Jurkat, Clone E6-1 (cell line): ENCODE results near the gene GSG1L.

Experiments
- DNase-seq: peaks from one replicate; pipeline ENCODE4 v3.0.0-alpha.2; 2011; ENCODE audit warnings: low read depth, low spot score
- H3K4me3 ChIP-seq: 2 replicates; pipeline ENCODE4 v1.5.1; 2011; ENCODE audit warnings: mild to moderate bottlenecking, low read length, control low read depth, moderate library complexity

Gene GSG1L

DNA sequence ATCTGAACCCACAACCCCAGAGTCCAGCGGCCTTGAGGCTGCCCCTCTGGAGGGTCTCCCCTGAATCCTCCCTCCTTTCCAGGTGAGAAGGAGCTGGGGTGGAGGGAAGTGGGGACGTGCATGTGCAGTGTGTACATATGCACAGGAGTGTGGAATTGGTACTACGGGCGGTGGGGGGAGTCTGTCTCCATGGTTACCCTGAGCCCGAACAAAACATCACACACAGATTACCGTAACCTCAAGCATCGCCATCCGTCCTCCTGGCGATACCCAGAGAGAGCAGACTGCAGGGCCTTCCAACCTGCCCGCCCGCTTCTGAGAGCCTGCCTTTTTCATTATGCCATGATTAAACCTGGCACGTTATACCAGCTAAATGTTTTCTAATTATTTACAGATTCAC is 25.1 kb downstream of the GSG1L start:
- no peak for DNase-seq
- no peak overlapping the region for H3K4me3 ChIP-seq

DNA sequence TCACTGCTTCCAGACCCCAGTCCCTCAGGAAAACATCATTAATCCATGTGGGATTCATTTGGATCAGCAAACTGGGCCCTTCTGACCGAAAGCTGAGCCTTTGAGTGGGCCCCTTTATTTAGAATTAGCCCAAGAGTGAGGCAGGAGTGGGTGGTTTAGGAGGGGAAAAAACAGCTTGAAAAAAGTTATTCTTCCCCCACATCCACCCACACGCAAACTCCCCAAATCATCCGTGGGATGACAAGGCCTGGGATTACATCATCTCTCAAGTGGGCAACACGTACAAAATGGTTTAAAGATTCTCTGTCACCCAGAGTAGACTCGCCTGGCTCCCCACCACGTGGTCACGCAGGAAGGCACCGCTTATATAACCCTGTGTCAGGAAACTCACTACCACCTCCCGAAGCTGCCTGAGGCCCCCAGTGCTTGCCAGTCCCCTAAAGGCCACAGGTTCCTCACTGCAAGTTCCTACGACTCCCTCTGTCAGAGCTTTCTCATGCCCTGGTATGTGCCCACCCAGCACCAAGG is 27.6 kb downstream of the GSG1L start:
- H3K4me3 ChIP-seq: no peak overlapping the region

DNA sequence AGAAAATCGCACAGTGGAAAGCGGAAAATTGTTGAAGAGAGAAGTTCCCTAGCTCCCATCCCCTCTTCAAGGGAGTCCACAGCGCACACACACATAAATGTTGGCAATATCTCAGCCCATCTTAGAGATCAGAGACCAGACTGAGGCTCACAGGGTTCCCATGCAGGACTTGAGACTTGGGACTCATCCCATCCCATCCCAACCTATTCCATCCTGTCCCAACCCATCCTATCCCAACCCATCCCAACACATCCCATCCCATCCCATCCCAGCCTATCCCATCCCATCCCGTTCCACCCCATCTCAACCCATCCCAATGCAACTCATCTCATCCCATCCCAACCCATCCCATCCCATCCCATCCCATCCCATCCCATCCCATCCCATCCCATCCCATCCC is 29.6 kb downstream of the GSG1L start:
- no peak overlapping the region for H3K4me3 ChIP-seq
- no peak for DNase-seq

More for the DNA sequence above, 27.6 kb downstream of the GSG1L start:
- DNase-seq: no peak

DNA sequence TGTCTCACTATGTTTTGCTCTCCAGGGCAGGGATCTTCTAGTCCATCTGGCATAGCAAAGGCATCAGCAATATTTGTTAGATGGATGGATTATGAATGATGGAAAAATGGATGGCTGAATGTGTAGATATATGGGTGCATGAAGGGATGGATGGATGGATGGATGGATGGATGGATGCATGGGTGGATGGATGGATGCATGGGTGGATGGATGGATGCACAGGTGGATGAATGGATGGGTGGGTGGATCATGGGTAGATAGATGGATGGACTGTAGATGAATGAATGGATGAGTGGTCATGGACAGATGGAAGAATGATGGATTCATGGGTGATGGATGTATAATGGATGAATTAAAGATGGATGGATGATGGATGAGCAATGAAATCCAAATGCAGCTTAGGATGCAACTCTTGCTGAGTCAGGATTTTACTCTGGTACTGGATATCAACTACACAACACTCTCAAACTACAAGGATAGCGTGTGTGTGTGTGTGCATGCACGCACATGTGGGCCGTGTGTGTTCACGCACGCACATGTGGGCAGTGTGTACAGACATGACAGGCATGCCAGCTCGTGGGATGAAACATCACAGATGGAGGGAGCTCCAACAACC is 34.0 kb downstream of the GSG1L start:
- no peak overlapping the region for H3K4me3 ChIP-seq
- no peak for DNase-seq

- H3K4me3 ChIP-seq: no peak overlapping the region
- no peak for DNase-seq
Observed at GRCh38 chr16:28027055-28027454, 36.5 kb downstream of the GSG1L start.

GRCh38 chr16:28025631-28026030 is 37.9 kb downstream of the GSG1L start:
- no peak overlapping the region for H3K4me3 ChIP-seq
- no peak for DNase-seq

GRCh38 chr16:28019218-28019617 is 44.3 kb downstream of the GSG1L start:
- no peak for DNase-seq
- no peak overlapping the region for H3K4me3 ChIP-seq

DNA sequence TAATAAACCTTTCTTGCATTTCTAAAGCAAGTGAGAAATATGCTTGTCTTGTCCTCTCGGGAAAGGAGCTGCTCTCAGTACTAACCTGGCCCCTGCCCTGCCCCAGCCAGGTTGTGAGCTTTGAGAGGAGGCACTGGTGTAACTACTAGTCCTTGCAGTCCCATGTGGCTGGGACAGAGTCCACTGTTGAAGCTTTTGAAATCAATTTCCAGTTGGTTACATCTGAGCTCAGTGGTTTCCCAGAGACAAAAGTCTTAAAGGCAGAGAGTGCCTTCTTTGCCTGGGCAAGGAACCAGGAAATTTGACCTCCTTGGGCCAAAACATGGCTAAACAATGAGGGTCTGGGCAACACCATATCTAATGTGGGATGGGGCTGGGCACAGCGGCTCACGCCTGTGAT is 48.7 kb downstream of the GSG1L start:
- H3K4me3 ChIP-seq: no peak overlapping the region
- DNase-seq: no peak

DNA sequence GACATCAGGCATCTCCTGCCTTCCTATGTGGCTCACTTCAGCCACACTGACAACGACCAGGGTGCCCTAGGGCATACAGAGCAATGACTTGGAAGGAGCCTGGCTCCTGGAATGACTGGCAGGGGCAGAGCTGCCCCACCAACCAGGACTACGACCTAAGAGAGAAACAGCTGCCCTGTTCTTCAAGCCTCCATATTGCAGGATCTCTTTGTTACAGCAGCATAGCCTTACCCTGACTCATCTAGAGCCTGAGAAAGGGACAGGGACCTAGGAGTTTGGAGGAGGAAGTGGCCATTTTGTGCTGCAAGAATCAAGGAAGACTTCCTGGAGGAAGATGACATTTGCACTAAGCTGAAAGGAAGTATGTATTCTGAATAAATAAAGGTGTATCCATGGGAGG is 49.6 kb downstream of the GSG1L start:
- no peak for DNase-seq
- H3K4me3 ChIP-seq: no peak overlapping the region

- H3K4me3 ChIP-seq: no peak overlapping the region
- DNase-seq: no peak
Observed at GRCh38 chr16:28013392-28013791, 50.1 kb downstream of the GSG1L start.

GRCh38 chr16:28011971-28012445 is 51.5 kb downstream of the GSG1L start:
- H3K4me3 ChIP-seq: no peak overlapping the region
- no peak for DNase-seq

- H3K4me3 ChIP-seq: no peak overlapping the region
- no peak for DNase-seq
Observed at GRCh38 chr16:28011223-28011622, 52.3 kb downstream of the GSG1L start.

- no peak for DNase-seq
- H3K4me3 ChIP-seq: no peak overlapping the region
Observed at GRCh38 chr16:28010671-28011070, 52.8 kb downstream of the GSG1L start.

DNA sequence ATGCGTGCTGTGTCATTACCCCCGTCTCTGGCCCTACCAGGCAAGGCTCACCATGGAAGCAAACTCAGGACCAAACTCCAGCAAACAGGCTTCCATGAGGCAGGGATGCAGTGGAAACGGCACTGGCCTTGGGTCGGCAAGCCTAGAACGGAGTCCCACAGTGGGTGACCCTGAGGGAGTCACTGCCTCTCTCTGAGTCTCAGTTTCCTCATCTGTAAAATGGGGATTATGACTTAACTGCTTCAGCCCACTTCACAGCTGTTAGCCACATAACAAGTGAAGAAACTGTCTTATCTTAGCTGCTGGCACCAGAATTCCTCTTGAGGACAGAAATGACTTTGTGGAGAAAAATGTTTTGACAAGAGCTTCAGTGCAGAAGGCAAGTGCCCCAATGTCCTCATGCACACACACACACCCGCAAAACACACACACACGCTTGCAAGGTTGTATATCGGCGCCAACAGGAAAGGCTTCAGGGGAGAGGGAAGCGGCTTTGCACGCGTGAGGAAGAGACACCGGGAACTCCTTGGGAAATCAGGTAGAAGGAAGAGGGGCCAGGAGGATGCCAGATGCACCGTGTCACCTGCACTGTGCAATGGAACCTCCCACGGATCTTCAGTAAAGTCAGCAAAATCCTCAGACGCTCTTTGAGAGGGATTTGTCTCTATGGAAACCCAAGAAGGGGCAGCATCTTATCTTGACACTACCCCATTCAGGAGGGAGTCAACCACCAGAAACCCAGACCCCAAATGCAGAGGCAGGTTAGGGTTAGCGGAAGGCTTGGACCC is 53.7 kb downstream of the GSG1L start:
- DNase-seq: no peak
- H3K4me3 ChIP-seq: no peak overlapping the region

- DNase-seq: no peak
- no peak overlapping the region for H3K4me3 ChIP-seq
Observed at GRCh38 chr16:28003923-28004322, 59.6 kb downstream of the GSG1L start.

DNA sequence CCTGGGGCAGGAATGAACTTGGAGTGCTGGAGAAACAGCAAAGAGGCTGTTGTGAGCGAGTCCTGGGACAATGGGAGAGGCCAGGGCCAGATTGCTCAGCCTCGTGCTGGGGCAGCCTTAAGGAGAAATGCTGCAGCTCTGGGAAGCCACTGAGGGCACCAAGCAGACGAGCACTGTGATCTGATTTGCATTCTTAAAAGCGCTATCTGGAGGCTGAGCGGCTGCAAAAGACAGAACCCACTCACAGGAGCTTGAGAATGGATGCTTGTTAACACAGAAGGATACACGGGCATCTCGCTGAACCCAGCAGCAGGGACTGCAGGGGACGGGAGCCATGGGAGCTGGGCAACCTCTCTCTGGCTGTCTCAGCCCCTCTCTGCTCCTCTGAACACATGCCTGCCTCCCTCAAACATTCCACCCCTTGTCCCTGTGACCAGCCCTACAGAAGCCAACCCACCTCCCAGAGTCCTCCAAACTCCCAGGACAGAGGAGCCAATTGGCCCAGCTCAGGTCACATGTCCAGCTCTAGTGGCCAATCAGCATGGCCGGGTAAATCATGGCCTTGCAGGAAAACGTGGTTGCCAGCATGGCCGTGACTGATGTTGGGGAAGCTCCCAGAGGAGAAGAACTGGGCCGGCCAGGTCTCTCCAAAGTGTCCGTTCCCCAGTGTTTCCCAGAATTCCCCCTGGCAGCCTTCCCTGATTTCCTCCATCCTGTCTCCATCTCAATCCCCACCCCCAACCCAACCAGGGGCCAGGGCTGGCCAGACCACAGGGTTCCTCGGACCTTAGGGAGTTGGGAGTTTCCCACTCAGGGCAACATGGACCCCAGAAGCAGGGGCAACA is 60.3 kb downstream of the GSG1L start:
- DNase-seq: no peak
- no peak overlapping the region for H3K4me3 ChIP-seq

DNA sequence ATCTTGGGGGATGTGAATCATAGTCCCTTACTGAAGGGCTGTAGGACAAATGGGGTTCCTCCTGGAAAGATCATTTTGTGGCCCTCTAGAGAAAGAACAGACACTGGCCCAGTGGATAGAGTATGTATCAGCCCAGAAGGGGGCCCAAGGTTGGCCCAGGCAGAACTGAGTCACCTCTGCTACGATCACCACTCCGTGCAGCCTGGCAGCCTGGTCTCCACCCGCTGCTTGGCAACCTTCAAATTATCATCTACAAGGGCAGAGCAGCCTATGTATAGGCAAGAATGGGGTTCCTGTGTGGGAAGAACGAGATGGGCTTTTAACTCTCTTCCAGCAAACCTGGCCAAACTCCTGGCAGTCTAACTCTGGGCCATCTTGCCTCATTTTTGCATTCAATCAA is 61.9 kb downstream of the GSG1L start:
- H3K4me3 ChIP-seq: no peak overlapping the region
- no peak for DNase-seq

GRCh38 chr16:28001184-28001583 is 62.3 kb downstream of the GSG1L start:
- DNase-seq: no peak
- H3K4me3 ChIP-seq: no peak overlapping the region

- H3K4me3 ChIP-seq: no peak overlapping the region
- no peak for DNase-seq
Observed at GRCh38 chr16:28000314-28001169, 63.0 kb downstream of the GSG1L start.
